ENCODE results near the gene SMC3. TPM values are rescaled to one million over a fixed set of nuclear protein-coding genes. Genes with fewer than 3 reads are reported as not detected.
"Not testable (repeated sequence)": the region's sequence is repeated elsewhere in the genome, so short reads cannot be mapped to it uniquely, and the experiment has no call there.

Gene SMC3
- total RNA-seq, 2 experiments from 2014 or later = 46.8 to 48.0 TPM

DNA sequence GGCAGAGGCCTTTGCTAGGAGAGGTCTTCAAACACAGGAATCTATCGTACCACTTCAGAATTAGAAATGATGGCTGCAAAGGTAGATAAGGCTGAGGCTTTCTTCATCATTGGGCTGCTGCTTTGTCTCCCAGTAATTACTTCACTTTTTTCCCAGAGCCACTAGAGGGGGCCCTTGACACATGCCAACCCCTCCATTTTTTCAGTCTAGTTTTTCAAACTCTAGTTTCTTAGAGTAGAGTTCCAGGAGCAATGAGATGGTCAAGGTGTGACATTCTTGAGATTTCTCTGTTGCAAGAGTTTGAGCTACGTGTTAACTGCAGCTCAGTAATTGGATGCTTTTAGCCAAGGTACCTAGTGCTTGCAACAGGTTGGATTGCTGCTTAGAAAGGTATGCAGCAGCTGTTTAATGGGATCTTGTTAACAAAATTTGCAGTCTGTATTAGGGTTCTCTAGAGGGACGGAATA, 42.8 kb downstream of the SMC3 start:
- Histone ChIP-seq H3K36me3 (ENCODE audit: insufficient read depth, low read length) (peaks cover 10% of the 10 kb centered on the region), H3K27ac (ENCODE audit: low read depth in 1 of 2, low read length in 2 of 2) (no peak overlapping the region), H3K27me3 (ENCODE audit: control insufficient read depth in 1 of 2, insufficient read depth in 2 of 2, low read length in 2 of 2) (no peaks in the 10 kb centered on the region), H3K9me3 (ENCODE audit: control insufficient read depth in 1 of 2, insufficient read depth in 1 of 2, low read length in 2 of 2) (no peaks in the 10 kb centered on the region), H3K4me1 (ENCODE audit: insufficient read depth, low read length) (no peaks in the 10 kb centered on the region), H3K4me3 (ENCODE audit: low read length) (no peak overlapping the region)
- POLR2A ChIA-PET = interaction anchor here (0.5 kb wide), 1 partner anchor 127 kb away, joined by 4 read pairs; no protein-coding TSS in a partner anchor
- Mint-ChIP-seq H3K9me3 (no peaks in the 10 kb centered on the region), H3K27ac (no peak overlapping the region), H3K4me3 (no peak overlapping the region), H3K27me3 (no peaks in the 10 kb centered on the region), H3K36me3 (ENCODE audit: low read depth) (peaks cover 9% of the 10 kb centered on the region), H3K4me1 (ENCODE audit: low read depth) (no peaks in the 10 kb centered on the region)
- TF ChIP-seq, protein P1, sequence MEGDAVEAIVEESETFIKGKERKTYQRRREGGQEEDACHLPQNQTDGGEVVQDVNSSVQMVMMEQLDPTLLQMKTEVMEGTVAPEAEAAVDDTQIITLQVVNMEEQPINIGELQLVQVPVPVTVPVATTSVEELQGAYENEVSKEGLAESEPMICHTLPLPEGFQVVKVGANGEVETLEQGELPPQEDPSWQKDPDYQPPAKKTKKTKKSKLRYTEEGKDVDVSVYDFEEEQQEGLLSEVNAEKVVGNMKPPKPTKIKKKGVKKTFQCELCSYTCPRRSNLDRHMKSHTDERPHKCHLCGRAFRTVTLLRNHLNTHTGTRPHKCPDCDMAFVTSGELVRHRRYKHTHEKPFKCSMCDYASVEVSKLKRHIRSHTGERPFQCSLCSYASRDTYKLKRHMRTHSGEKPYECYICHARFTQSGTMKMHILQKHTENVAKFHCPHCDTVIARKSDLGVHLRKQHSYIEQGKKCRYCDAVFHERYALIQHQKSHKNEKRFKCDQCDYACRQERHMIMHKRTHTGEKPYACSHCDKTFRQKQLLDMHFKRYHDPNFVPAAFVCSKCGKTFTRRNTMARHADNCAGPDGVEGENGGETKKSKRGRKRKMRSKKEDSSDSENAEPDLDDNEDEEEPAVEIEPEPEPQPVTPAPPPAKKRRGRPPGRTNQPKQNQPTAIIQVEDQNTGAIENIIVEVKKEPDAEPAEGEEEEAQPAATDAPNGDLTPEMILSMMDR (IDR thresholded peaks at IDR 0.05) = peak; percentile 93
- ATAC-seq (ENCODE audit: poor library complexity) (peak; percentile 72), DNase-seq (peak; percentile 13 to 79 (median 34))
- intact Hi-C loops (cut with DNase I, micrococcal nuclease) = loop anchor here (1.0 to 10.0 kb wide), 17 partner anchors 134 to 1704 kb away; no protein-coding TSS in a partner anchor
- CTCF ChIA-PET = interaction anchor here (0.9 to 2.1 kb wide), 3 partner anchors 55 to 988 kb away, joined by 3 to 9 read pairs (median 6); no protein-coding TSS in a partner anchor

DNA sequence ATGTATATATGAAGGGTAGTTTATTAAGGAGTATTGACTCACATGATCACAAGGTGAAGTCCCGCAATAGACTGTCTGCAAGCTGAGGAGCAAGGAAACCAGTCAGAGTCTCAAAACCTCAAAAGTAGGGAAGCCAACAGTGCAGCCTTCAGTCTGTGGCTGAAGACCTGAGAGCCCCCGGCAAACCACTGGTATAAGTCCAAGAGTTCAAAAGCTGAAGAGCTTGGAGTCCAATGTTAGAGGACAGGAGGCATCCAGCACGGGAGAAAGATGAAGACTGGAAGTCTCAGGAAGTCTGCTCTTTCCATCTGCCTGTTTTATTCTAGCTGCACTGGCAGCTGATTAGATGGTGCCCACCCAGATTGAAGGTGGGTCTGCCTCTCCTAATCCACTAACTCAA, 43.3 kb downstream of the SMC3 start:
- not testable (repeated sequence) for H3K27me3 Mint-ChIP-seq

DNA sequence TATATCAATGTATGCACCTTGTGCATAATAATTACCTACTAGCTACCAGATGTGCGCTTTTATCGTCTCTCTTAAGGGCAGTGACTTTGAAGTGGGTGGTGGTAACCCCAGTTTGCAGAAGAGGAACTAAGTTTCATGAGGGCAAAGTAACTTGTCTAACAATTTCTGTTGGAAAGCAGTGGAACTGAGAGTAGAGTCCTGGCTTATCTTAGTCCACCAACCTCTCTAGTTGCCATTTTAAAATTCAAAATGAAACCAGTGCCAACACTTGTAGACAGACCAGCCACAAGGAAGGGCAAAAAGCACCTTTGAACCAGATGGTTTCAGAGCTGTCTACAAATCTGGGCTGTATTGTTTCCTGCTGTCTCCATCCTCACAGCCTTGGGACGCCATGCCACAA, 44.6 kb downstream of the SMC3 start:
- H3K4me1 ChIP-seq (ENCODE audit: insufficient read depth, low read length) = no peaks in the 10 kb centered on the region
- H3K4me1 Mint-ChIP-seq (ENCODE audit: low read depth) = no peaks in the 10 kb centered on the region
- no peaks in the 10 kb centered on the region for H3K36me3 ChIP-seq (ENCODE audit: insufficient read depth, low read length)
- no peak for DNase-seq
- H3K27me3 ChIP-seq (ENCODE audit: control insufficient read depth in 1 of 2, insufficient read depth in 2 of 2, low read length in 2 of 2) = no peaks in the 10 kb centered on the region
- H3K4me3 ChIP-seq (ENCODE audit: low read length) = no peak overlapping the region
- H3K27ac Mint-ChIP-seq = no peak overlapping the region
- ChIA-PET CTCF (interaction anchor here (0.6 to 2.1 kb wide), 3 partner anchors 10 to 246 kb away, joined by 3 to 9 read pairs (median 4); no protein-coding TSS in a partner anchor), POLR2A (no interaction called here)
- H3K9me3 Mint-ChIP-seq = no peaks in the 10 kb centered on the region
- no peak for ATAC-seq (ENCODE audit: poor library complexity)
- H3K9me3 ChIP-seq (ENCODE audit: control insufficient read depth in 1 of 2, insufficient read depth in 1 of 2, low read length in 2 of 2) = no peaks in the 10 kb centered on the region
- TF ChIP-seq, protein P1 (IDR thresholded peaks at IDR 0.05) = no peak
- no peaks in the 10 kb centered on the region for H3K27me3 Mint-ChIP-seq
- intact Hi-C loops (cut with DNase I, micrococcal nuclease) = loop anchor here (5.0 to 10.0 kb wide), 12 partner anchors 133 to 1703 kb away; no protein-coding TSS in a partner anchor
- no peaks in the 10 kb centered on the region for H3K36me3 Mint-ChIP-seq (ENCODE audit: low read depth)
- no peak overlapping the region for H3K4me3 Mint-ChIP-seq
- H3K27ac ChIP-seq (ENCODE audit: low read depth in 1 of 2, low read length in 2 of 2) = no peak overlapping the region

More for the DNA sequence above, 43.3 kb downstream of the SMC3 start:
- H3K27ac Mint-ChIP-seq; H3K36me3 ChIP-seq (ENCODE audit: insufficient read depth, low read length); H3K4me3 Mint-ChIP-seq; H3K4me1 Mint-ChIP-seq (ENCODE audit: low read depth); H3K4me3 ChIP-seq (ENCODE audit: low read length); ATAC-seq (ENCODE audit: poor library complexity); H3K9me3 ChIP-seq (ENCODE audit: control insufficient read depth in 1 of 2, insufficient read depth in 1 of 2, low read length in 2 of 2); H3K4me1 ChIP-seq (ENCODE audit: insufficient read depth, low read length); DNase-seq; H3K27me3 ChIP-seq (ENCODE audit: control insufficient read depth in 1 of 2, insufficient read depth in 2 of 2, low read length in 2 of 2); H3K9me3 Mint-ChIP-seq; H3K27ac ChIP-seq (ENCODE audit: low read depth in 1 of 2, low read length in 2 of 2); H3K36me3 Mint-ChIP-seq (ENCODE audit: low read depth); POLR2A ChIA-PET: not testable (repeated sequence)
- intact Hi-C loops (cut with DNase I, micrococcal nuclease) = loop anchor here (1.0 to 10.0 kb wide), 17 partner anchors 134 to 1704 kb away; no protein-coding TSS in a partner anchor
- CTCF ChIA-PET = interaction anchor here (0.9 to 2.1 kb wide), 3 partner anchors 55 to 988 kb away, joined by 3 to 9 read pairs (median 6); no protein-coding TSS in a partner anchor
